SK-N-MC (cell line): ENCODE measurements around the gene MAP3K20.

ENCODE experiments used
- DNase-seq: peaks from one replicate; pipeline ENCODE4 v3.0.0-alpha.2; 2011; ENCODE audit warnings: low read depth, low spot score
- H3K27ac ChIP-seq: fragments of 200-600 bp; sonication (generic); 2 replicates; pipeline ENCODE4 v1.5.1; 2016; ENCODE audit warnings: mixed run types
- H3K36me3 ChIP-seq: fragments of 200-600 bp; sonication (generic); 2 replicates; pipeline ENCODE4 v1.6.1; 2017; ENCODE audit warnings: antibody characterized with exemption, low read length, mixed read lengths; ENCODE audit not compliant: insufficient read depth
- H3K4me3 ChIP-seq: fragments of 200-600 bp; sonication (generic); 2 replicates; pipeline ENCODE4 v1.5.1; 2016
- H3K9ac ChIP-seq: fragments of 200-600 bp; sonication (generic); 2 replicates; pipeline ENCODE4 v1.8.0; 2017; ENCODE audit warnings: mixed run types, mixed read lengths; ENCODE audit not compliant: insufficient read length
- H3K9me3 ChIP-seq: fragments of 200-600 bp; sonication (generic); 2 replicates; pipeline ENCODE4 v1.6.1; 2017; ENCODE audit warnings: low read depth, mild to moderate bottlenecking, antibody characterized with exemption, low read length, moderate library complexity, mixed read lengths
- EZH2 ChIP-seq: fragments of 200-600 bp; sonication (generic); IDR thresholded peaks from one replicate; pipeline ENCODE4 v1.6.1; 2017; ENCODE audit warnings: antibody characterized with exemption
- FOXP2 ChIP-seq: optimal IDR thresholded peaks from 2 replicates; pipeline ENCODE3; 2011; ENCODE audit warnings: mild to moderate bottlenecking, moderate library complexity; ENCODE audit not compliant: insufficient read depth; ENCODE audit errors: extremely low read length, control extremely low read depth
- POLR2AphosphoS5 ChIP-seq: IDR thresholded peaks from 2 replicates; pipeline ENCODE4 v1.6.1; 2012; ENCODE audit warnings: mild to moderate bottlenecking, low read depth, low read length, borderline replicate concordance

MAP3K20 gene

GRCh38 chr2:173136599-173136998 is 61.0 kb downstream of the MAP3K20 start:
- H3K9me3 ChIP-seq = peaks cover 3% of the 10 kb centered on the region; the same call in 1 of the 2 replicates
- TF ChIP-seq POLR2AphosphoS5 (no peak), EZH2 (no peak), FOXP2 (no peak)
- peak overlapping the region; percentile 67; the same call in 1 of the 2 replicates for H3K27ac ChIP-seq
- H3K9ac ChIP-seq = peak overlapping the region; percentile 4
- H3K36me3 ChIP-seq = peaks cover 8% of the 10 kb centered on the region; the same call in 1 of the 2 replicates
- no peak for DNase-seq
- H3K4me3 ChIP-seq = peak overlapping the region; percentile 5; the same call in 1 of the 2 replicates

GRCh38 chr2:173137610-173138009 is 62.0 kb downstream of the MAP3K20 start:
- Histone ChIP-seq H3K36me3 (peaks cover 11% of the 10 kb centered on the region; the same call in 1 of the 2 replicates), H3K9ac (no peak overlapping the region), H3K4me3 (no peak overlapping the region), H3K27ac (no peak overlapping the region), H3K9me3 (peaks cover 3% of the 10 kb centered on the region; the same call in 1 of the 2 replicates)
- no peak for DNase-seq
- no peak for TF ChIP-seq FOXP2
- TF ChIP-seq POLR2AphosphoS5 = no peak
- no peak for TF ChIP-seq EZH2

- H3K9ac ChIP-seq = no peak overlapping the region
- peaks cover 3% of the 10 kb centered on the region; the same call in 1 of the 2 replicates for H3K9me3 ChIP-seq
- TF ChIP-seq POLR2AphosphoS5 (no peak), FOXP2 (no peak), EZH2 (no peak)
- H3K27ac ChIP-seq = no peak overlapping the region
- peaks cover 11% of the 10 kb centered on the region; the same call in 1 of the 2 replicates for H3K36me3 ChIP-seq
- no peak for DNase-seq
- no peak overlapping the region for H3K4me3 ChIP-seq
These were observed 63.3 kb downstream of the MAP3K20 start for GRCh38 chr2:173138962-173139361.

GRCh38 chr2:173141666-173142065 is 66.0 kb downstream of the MAP3K20 start:
- no peak for DNase-seq
- Histone ChIP-seq H3K4me3 (no peak overlapping the region), H3K36me3 (peaks cover 11% of the 10 kb centered on the region; the same call in 1 of the 2 replicates), H3K9me3 (peaks cover 3% of the 10 kb centered on the region; the same call in 1 of the 2 replicates), H3K9ac (no peak overlapping the region), H3K27ac (no peak overlapping the region)
- TF ChIP-seq POLR2AphosphoS5 (no peak), EZH2 (no peak), FOXP2 (no peak)

- Histone ChIP-seq H3K4me3 (no peak overlapping the region), H3K36me3 (peaks cover 9% of the 10 kb centered on the region; the same call in 1 of the 2 replicates), H3K9ac (no peak overlapping the region), H3K9me3 (peaks cover 2% of the 10 kb centered on the region; the same call in 1 of the 2 replicates), H3K27ac (no peak overlapping the region)
- no peak for DNase-seq
- TF ChIP-seq POLR2AphosphoS5 (no peak), EZH2 (no peak), FOXP2 (no peak)
These were observed 69.8 kb downstream of the MAP3K20 start for GRCh38 chr2:173145454-173145853.

GRCh38 chr2:173146590-173146989 is 70.9 kb downstream of the MAP3K20 start:
- Histone ChIP-seq H3K9ac (no peak overlapping the region), H3K36me3 (peaks cover 3% of the 10 kb centered on the region; the same call in 1 of the 2 replicates), H3K27ac (no peak overlapping the region), H3K9me3 (no peaks in the 10 kb centered on the region; the same call in 1 of the 2 replicates), H3K4me3 (no peak overlapping the region)
- no peak for TF ChIP-seq FOXP2
- no peak for TF ChIP-seq POLR2AphosphoS5
- TF ChIP-seq EZH2 = no peak
- no peak for DNase-seq

- H3K27ac ChIP-seq = no peak overlapping the region
- H3K9ac ChIP-seq = no peak overlapping the region
- TF ChIP-seq POLR2AphosphoS5 (no peak), EZH2 (no peak), FOXP2 (no peak)
- H3K36me3 ChIP-seq = no peaks in the 10 kb centered on the region
- no peak overlapping the region for H3K4me3 ChIP-seq
- DNase-seq = no peak
- no peaks in the 10 kb centered on the region for H3K9me3 ChIP-seq
These were observed 72.9 kb downstream of the MAP3K20 start for GRCh38 chr2:173148520-173148919.

GRCh38 chr2:173149491-173149890 is 73.8 kb downstream of the MAP3K20 start:
- Histone ChIP-seq H3K9me3 (no peaks in the 10 kb centered on the region), H3K27ac (no peak overlapping the region), H3K4me3 (no peak overlapping the region), H3K36me3 (no peaks in the 10 kb centered on the region), H3K9ac (no peak overlapping the region)
- DNase-seq = no peak
- no peak for TF ChIP-seq EZH2
- TF ChIP-seq POLR2AphosphoS5 = no peak
- no peak for TF ChIP-seq FOXP2

GRCh38 chr2:173150087-173150486 is 74.4 kb downstream of the MAP3K20 start:
- no peak for DNase-seq
- no peak overlapping the region for H3K27ac ChIP-seq
- TF ChIP-seq POLR2AphosphoS5 (no peak), EZH2 (no peak)
- no peaks in the 10 kb centered on the region; the same call in 1 of the 2 replicates for H3K9me3 ChIP-seq
- H3K9ac ChIP-seq = no peak overlapping the region
- peaks cover 2% of the 10 kb centered on the region; the same call in 1 of the 2 replicates for H3K36me3 ChIP-seq
- H3K4me3 ChIP-seq = no peak overlapping the region
